Keratinocyte (primary cell): ENCODE data around the gene TBR1. TPM values are rescaled to one million over a fixed set of nuclear protein-coding genes. Genes with fewer than 3 reads are reported as not detected.

Source experiments
- DNase-seq: peaks from one replicate; pipeline ENCODE4 v3.0.0-alpha.2; 2011; ENCODE audit warnings: low read depth, missing footprints, low spot score
- FAIRE-seq: peaks from 2 replicates; lab custom pipeline; 2011; peaks lifted over from hg19 to GRCh38; lab: Jason Lieb, UNC
- H2AFZ ChIP-seq: 2 replicates; pipeline ENCODE4 v1.6.0; 2012; ENCODE audit warnings: low read length, control low read depth, inconsistent platforms; ENCODE audit not compliant: control insufficient read depth
- H3K27ac ChIP-seq: 2 replicates; pipeline ENCODE4 v1.5.1; 2011; ENCODE audit warnings: low read length; ENCODE audit not compliant: control insufficient read depth, insufficient read depth
- H3K27me3 ChIP-seq: 3 replicates; pipeline ENCODE4 v1.6.0; 2011; ENCODE audit warnings: low read length; ENCODE audit not compliant: control insufficient read depth, insufficient read depth; ENCODE audit errors: extremely low read depth
- H3K36me3 ChIP-seq, 2 experiments: 2 replicates in 1 of 2; 3 replicates in 1 of 2; pipeline ENCODE4 v1.5.1; 2011; ENCODE audit warnings: low read length in 2 of 2, mild to moderate bottlenecking in 1 of 2; ENCODE audit not compliant: control insufficient read depth in 2 of 2, insufficient read depth in 2 of 2; ENCODE audit errors: extremely low read depth in 1 of 2
- H3K4me1 ChIP-seq: 3 replicates; pipeline ENCODE4 v1.5.1; 2011; ENCODE audit warnings: low read length; ENCODE audit not compliant: control insufficient read depth, insufficient read depth; ENCODE audit errors: extremely low read depth
- H3K4me2 ChIP-seq: 3 replicates; pipeline ENCODE4 v1.6.0; 2011; ENCODE audit warnings: low read depth, low read length; ENCODE audit not compliant: control insufficient read depth, insufficient read depth; ENCODE audit errors: extremely low read depth
- H3K4me3 ChIP-seq, 3 experiments: fragments of 200-600 bp in 1 of 3; sonication (generic) in 1 of 3; 2 replicates in 2 of 3; 3 replicates in 1 of 3; pipeline ENCODE4 v1.5.1; 2011 to 2016; ENCODE audit warnings: low read length in 3 of 3, mild to moderate bottlenecking in 3 of 3, control low read depth in 2 of 3, inconsistent platforms in 1 of 3, low read depth in 1 of 3, mixed read lengths in 1 of 3, mixed run types in 1 of 3, moderate library complexity in 1 of 3; ENCODE audit not compliant: control insufficient read depth in 2 of 3, insufficient read depth in 2 of 3; ENCODE audit errors: extremely low read depth in 1 of 3
- H3K79me2 ChIP-seq: 2 replicates; pipeline ENCODE4 v1.6.0; 2012; ENCODE audit warnings: low read length; ENCODE audit not compliant: control insufficient read depth, insufficient read depth
- H3K9ac ChIP-seq: 3 replicates; pipeline ENCODE4 v1.6.0; 2011; ENCODE audit warnings: low read length; ENCODE audit not compliant: control insufficient read depth, insufficient read depth; ENCODE audit errors: extremely low read depth
- H3K9me1 ChIP-seq: 3 replicates; pipeline ENCODE4 v1.6.0; 2011; ENCODE audit warnings: low read length; ENCODE audit not compliant: control insufficient read depth, insufficient read depth; ENCODE audit errors: extremely low read depth
- H3K9me3 ChIP-seq: 2 replicates; pipeline ENCODE4 v1.5.1; 2012; ENCODE audit warnings: low read depth, low read length; ENCODE audit not compliant: control insufficient read depth
- H4K20me1 ChIP-seq: 3 replicates; pipeline ENCODE4 v1.6.0; 2011; ENCODE audit warnings: low read length; ENCODE audit not compliant: control insufficient read depth, insufficient read depth; ENCODE audit errors: extremely low read depth
- CTCF ChIP-seq, 3 experiments: IDR thresholded peaks in 1 of 3; conservative IDR thresholded peaks in 1 of 3; optimal IDR thresholded peaks in 1 of 3; 2 replicates in 2 of 3; 3 replicates in 1 of 3; pipeline versions ENCODE3 to v1.5.1; 2011; ENCODE audit warnings: low read length in 3 of 3, mild to moderate bottlenecking in 3 of 3, moderate library complexity in 2 of 3, control low read depth in 1 of 3, inconsistent platforms in 1 of 3; ENCODE audit not compliant: insufficient read depth in 2 of 3; ENCODE audit errors: extremely low read depth in 1 of 3
- EZH2 ChIP-seq: IDR thresholded peaks from one replicate; pipeline ENCODE4 v1.6.1; 2012; ENCODE audit warnings: inconsistent platforms, mild to moderate bottlenecking, low read length, moderate library complexity
- dilution Hi-C: fragments of 300-500 bp; cut with MboI; formaldehyde crosslinking; loops from one replicate; pipeline ENCODE4 v1.7.0; 2020; ENCODE audit warnings: low sequenced_read_pairs; ENCODE audit not compliant: extremely low pct_ligation_motif_present
- polyA plus RNA-seq, 5 experiments: library from polyadenylated mRNA; depleted of rRNA in 3 of 5; stranded (reverse) in 3 of 5; stranded (forward) in 1 of 5; unstranded in 1 of 5; fragments of >200 nt; gene quantifications; 1 replicate in 1 of 5; 2 replicates in 3 of 5; 3 replicates in 1 of 5; pipeline versions ENCODE4 v1.2.1 to v1.2.3, GENCODE V29; 2011 to 2012; ENCODE audit warnings: missing spikeins in 2 of 5, low read depth in 1 of 5, low replicate concordance in 1 of 5

Gene TBR1
- polyA plus RNA-seq, 1 donor (not counting 4 experiments of a cell fraction or from before 2014, with no cell fraction given) = 0.03 TPM

- Histone ChIP-seq H3K36me3 (no peaks in the 10 kb centered on the region), H3K4me1 (no peaks in the 10 kb centered on the region), H3K27me3 (peaks cover 93% of the 10 kb centered on the region), H3K9ac (no peak overlapping the region), H4K20me1 (peaks cover 4% of the 10 kb centered on the region), H3K27ac (no peak overlapping the region), H3K79me2 (no peaks in the 10 kb centered on the region), H2AFZ (no peak overlapping the region), H3K4me2 (no peak overlapping the region), H3K9me3 (no peaks in the 10 kb centered on the region), H3K4me3 (no peak overlapping the region), H3K9me1 (no peaks in the 10 kb centered on the region)
- dilution Hi-C loops = no loop called here
- DNase-seq = no peak
- TF ChIP-seq CTCF (optimal IDR thresholded peaks at IDR 0.05 in 1 of 3, IDR thresholded peaks at IDR 0.05 in 1 of 3, conservative IDR thresholded peaks at IDR 0.05 in 1 of 3; ENCODE audit: extremely low read depth in 1 of 3, insufficient read depth in 2 of 3, low read length in 3 of 3) (no peak), EZH2 (no peak)
- FAIRE-seq = no peak
Observed at GRCh38 chr2:161421686-161422085, 5.6 kb downstream of the TBR1 start.

- peaks cover 4% of the 10 kb centered on the region for H4K20me1 ChIP-seq
- H3K36me3 ChIP-seq = no peaks in the 10 kb centered on the region
- dilution Hi-C loops = no loop called here
- peaks cover 93% of the 10 kb centered on the region for H3K27me3 ChIP-seq
- FAIRE-seq (no peak), DNase-seq (no peak)
- no peak overlapping the region for H3K4me2 ChIP-seq
- no peaks in the 10 kb centered on the region for H3K9me1 ChIP-seq
- no peak for TF ChIP-seq EZH2
- no peak for TF ChIP-seq CTCF (optimal IDR thresholded peaks at IDR 0.05 in 1 of 3, IDR thresholded peaks at IDR 0.05 in 1 of 3, conservative IDR thresholded peaks at IDR 0.05 in 1 of 3; ENCODE audit: extremely low read depth in 1 of 3, insufficient read depth in 2 of 3, low read length in 3 of 3)
- no peaks in the 10 kb centered on the region for H3K9me3 ChIP-seq
- H3K4me1 ChIP-seq = peaks cover 4% of the 10 kb centered on the region
- no peak overlapping the region for H3K4me3 ChIP-seq
- H2AFZ ChIP-seq = no peak overlapping the region
- no peak overlapping the region for H3K9ac ChIP-seq
- no peaks in the 10 kb centered on the region for H3K79me2 ChIP-seq
- H3K27ac ChIP-seq = no peak overlapping the region
Observed at GRCh38 chr2:161422816-161423403, 6.8 kb downstream of the TBR1 start.
